BE2C (cell line): ENCODE results near the gene EFNA3.

Experiments used
- DNase-seq: peaks from one replicate; pipeline ENCODE4 v3.0.0-alpha.2; 2020
- H3K27me3 ChIP-seq: fragments of 250-450 bp; sonication (Bioruptor Pico); 2 replicates; pipeline ENCODE4 v1.5.1; 2020; ENCODE audit warnings: mild to moderate bottlenecking
- H3K36me3 ChIP-seq: fragments of 250-450 bp; sonication (Bioruptor Pico); 2 replicates; pipeline ENCODE4 v1.5.1; 2020; ENCODE audit warnings: mild to moderate bottlenecking
- H3K4me1 ChIP-seq: fragments of 250-450 bp; sonication (Bioruptor Pico); 2 replicates; pipeline ENCODE4 v1.5.1; 2020
- H3K4me3 ChIP-seq: 2 replicates; pipeline ENCODE4 v1.5.1; 2011; ENCODE audit warnings: low read depth, low read length
- H3K9me3 ChIP-seq: fragments of 250-450 bp; sonication (Bioruptor Pico); 2 replicates; pipeline ENCODE4 v1.5.1; 2020
- CTCF ChIP-seq: IDR thresholded peaks from 2 replicates; pipeline ENCODE4 v1.5.1; 2012; ENCODE audit warnings: mild to moderate bottlenecking, low read depth, low read length

The EFNA3 gene

DNA sequence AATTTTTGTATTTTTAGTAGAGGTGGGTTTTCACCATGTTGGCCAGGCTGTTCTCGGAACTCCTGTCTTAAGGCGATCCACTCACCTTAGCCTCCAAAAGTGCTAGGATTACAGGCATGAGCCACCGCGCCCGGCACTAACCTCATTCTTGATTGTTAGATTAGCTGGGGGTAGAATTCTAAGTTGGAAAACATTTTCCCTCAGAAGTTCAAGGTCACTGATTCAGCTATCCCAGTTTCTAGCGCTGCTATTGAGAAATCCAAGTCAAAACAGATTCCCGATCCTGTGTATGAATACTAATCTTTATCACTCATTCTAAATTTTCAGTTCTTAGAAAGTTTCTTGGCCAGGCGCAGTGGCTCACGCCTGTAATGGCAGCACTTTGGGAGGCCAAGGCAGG lies 24.7 kb downstream of the EFNA3 start:
- H3K27me3 ChIP-seq, result no peaks in the 10 kb centered on the region
- no peaks in the 10 kb centered on the region for H3K4me1 ChIP-seq
- no peak overlapping the region for H3K4me3 ChIP-seq
- H3K36me3 ChIP-seq, result no peaks in the 10 kb centered on the region
- H3K9me3 ChIP-seq, result no peaks in the 10 kb centered on the region
- no peak for DNase-seq
- no peak for TF ChIP-seq CTCF

GRCh38 chr1:155104605-155105534 lies 26.2 kb downstream of the EFNA3 start:
- H3K27me3 ChIP-seq, result no peaks in the 10 kb centered on the region

GRCh38 chr1:155105604-155106011 lies 27.0 kb downstream of the EFNA3 start:
- Histone ChIP-seq H3K9me3 (no peaks in the 10 kb centered on the region), H3K36me3 (no peaks in the 10 kb centered on the region), H3K4me3 (no peak overlapping the region), H3K4me1 (no peaks in the 10 kb centered on the region), H3K27me3 (no peaks in the 10 kb centered on the region)
- no peak for TF ChIP-seq CTCF
- no peak for DNase-seq

More at GRCh38 chr1:155104605-155105534, 26.2 kb downstream of the EFNA3 start:
- no peak for DNase-seq
- H3K4me3 ChIP-seq, result no peak overlapping the region
- H3K4me1 ChIP-seq, result no peaks in the 10 kb centered on the region
- TF ChIP-seq CTCF, result no peak
- no peaks in the 10 kb centered on the region for H3K36me3 ChIP-seq
- no peaks in the 10 kb centered on the region for H3K9me3 ChIP-seq

DNA sequence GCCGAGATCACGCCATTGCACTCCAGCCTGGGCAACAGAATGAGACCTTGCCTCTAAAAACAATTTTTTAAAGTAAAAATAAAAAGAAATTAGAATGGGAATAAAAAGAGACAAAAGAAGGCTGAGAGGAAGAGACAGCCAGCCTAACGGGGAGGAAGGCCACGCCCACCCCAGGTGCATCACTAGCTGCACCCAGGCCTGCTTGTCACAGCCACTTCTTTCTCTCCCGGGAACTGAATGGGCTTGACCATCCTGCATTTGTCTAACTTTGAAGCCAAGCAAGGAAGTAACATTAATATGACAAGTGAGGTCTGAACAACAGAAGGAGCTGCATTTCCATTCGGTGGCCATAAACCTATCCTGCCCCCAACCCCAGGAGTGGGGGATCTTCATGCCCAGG lies 28.2 kb downstream of the EFNA3 start:
- Histone ChIP-seq H3K4me1 (no peaks in the 10 kb centered on the region), H3K9me3 (no peaks in the 10 kb centered on the region), H3K27me3 (no peaks in the 10 kb centered on the region), H3K4me3 (no peak overlapping the region), H3K36me3 (no peaks in the 10 kb centered on the region)
- TF ChIP-seq CTCF, result no peak
- no peak for DNase-seq

- TF ChIP-seq CTCF, result no peak
- Histone ChIP-seq H3K4me3 (no peak overlapping the region), H3K4me1 (no peaks in the 10 kb centered on the region), H3K27me3 (no peaks in the 10 kb centered on the region), H3K9me3 (no peaks in the 10 kb centered on the region), H3K36me3 (no peaks in the 10 kb centered on the region)
- no peak for DNase-seq
These were observed 28.9 kb downstream of the EFNA3 start for GRCh38 chr1:155107309-155108264.
